PC-9 (cell line): Measurements from ENCODE around the gene DSCAML1. TPM values are rescaled to one million over a fixed set of nuclear protein-coding genes. Genes with fewer than 3 reads are reported as not detected.

Experiments
- BruUV-seq: library from RNA; stranded (reverse); fragments of 400-500 nt; replicated peaks from 2 replicates; lab custom pipeline; 2021; lab: Mats Ljungman, UMichigan
- CTCF ChIA-PET: fragments of 300-600 bp; sonication (Branson Sonifier 250); formaldehyde crosslinking; loops from one replicate; lab custom pipeline; 2022; ENCODE audit warnings: antibody characterized with exemption; lab: Charles Lee
- POLR2A ChIA-PET: fragments of 300-600 bp; sonication (Branson Sonifier 250); formaldehyde crosslinking; loops from one replicate; lab custom pipeline; 2022; ENCODE audit warnings: antibody characterized with exemption; ENCODE audit not compliant: unreplicated experiment; lab: Charles Lee
- DNase-seq, 2 experiments: peaks; one replicate each; pipeline versions ENCODE4 v3.0.0 to v3.0.0-alpha.2; 2015 to 2022; ENCODE audit warnings: mixed read lengths in 1 of 2
- H2AFZ ChIP-seq: fragments of 200-600 bp; sonication (generic); 2 replicates; pipeline ENCODE4 v1.8.1; 2017; ENCODE audit warnings: antibody characterized with exemption
- H3F3A ChIP-seq: fragments of 200-600 bp; sonication (generic); 2 replicates; pipeline ENCODE4 v1.8.1; 2017; ENCODE audit warnings: antibody characterized with exemption, mild to moderate bottlenecking, low read depth; ENCODE audit not compliant: insufficient read depth
- H3K27ac ChIP-seq: fragments of 200-600 bp; sonication (generic); 2 replicates; pipeline ENCODE4 v1.6.1; 2016; ENCODE audit warnings: mixed run types
- H3K27me3 ChIP-seq: fragments of 200-600 bp; sonication (generic); 2 replicates; pipeline ENCODE4 v1.6.1; 2016; ENCODE audit warnings: low read depth, mixed run types; ENCODE audit not compliant: insufficient read depth
- H3K36me3 ChIP-seq: fragments of 200-600 bp; sonication (generic); 2 replicates; pipeline ENCODE4 v1.6.1; 2016; ENCODE audit warnings: low read depth, mixed run types
- H3K4me1 ChIP-seq: fragments of 200-600 bp; sonication (generic); replicated peaks from 2 replicates; pipeline ENCODE4 v1.6.1; 2016; ENCODE audit warnings: mixed run types; ENCODE audit not compliant: insufficient read depth
- H3K4me2 ChIP-seq: fragments of 200-600 bp; sonication (generic); 2 replicates; pipeline ENCODE4 v1.6.1; 2017; ENCODE audit warnings: mixed run types
- H3K4me3 ChIP-seq: fragments of 200-600 bp; sonication (generic); 2 replicates; pipeline ENCODE4 v1.6.1; 2016; ENCODE audit warnings: mixed run types
- H3K79me2 ChIP-seq: fragments of 200-600 bp; sonication (generic); 2 replicates; pipeline ENCODE4 v1.6.1; 2017; ENCODE audit warnings: low read depth, mixed run types
- H3K9me2 ChIP-seq: fragments of 200-600 bp; sonication (generic); 2 replicates; pipeline ENCODE4 v1.8.1; 2017; ENCODE audit warnings: mild to moderate bottlenecking; ENCODE audit not compliant: insufficient read depth
- H3K9me3 ChIP-seq: fragments of 200-600 bp; sonication (generic); 2 replicates; pipeline ENCODE4 v1.8.1; 2016; ENCODE audit warnings: low read depth; ENCODE audit not compliant: insufficient read depth
- H4K20me1 ChIP-seq: fragments of 200-600 bp; sonication (generic); 2 replicates; pipeline ENCODE4 v1.8.1; 2017; ENCODE audit not compliant: insufficient read depth
- EZH2 ChIP-seq: fragments of 200-600 bp; sonication (generic); IDR thresholded peaks from 2 replicates; pipeline ENCODE4 v1.8.0; 2017; ENCODE audit warnings: antibody characterized with exemption, low read depth
- intact Hi-C: fragments of 100-400 bp; cut with micrococcal nuclease; formaldehyde crosslinking; loops from one replicate; pipeline ENCODE4 v1.10.0; 2022; ENCODE audit not compliant: unreplicated experiment
- total RNA-seq: library from RNA; stranded (reverse); gene quantifications from 2 replicates; pipeline ENCODE4 v1.2.3, GENCODE V29; 2021
- TF ChIP-seq, protein P1 (sequence below): fragments of 200-600 bp; sonication (generic); conservative IDR thresholded peaks from 2 replicates; pipeline ENCODE4 v1.6.1; 2017; ENCODE audit warnings: mixed run types, antibody characterized with exemption, mild to moderate bottlenecking, moderate library complexity

DSCAML1 gene
- total RNA-seq, 1 experiment from 2014 or later, result not detected

DNA sequence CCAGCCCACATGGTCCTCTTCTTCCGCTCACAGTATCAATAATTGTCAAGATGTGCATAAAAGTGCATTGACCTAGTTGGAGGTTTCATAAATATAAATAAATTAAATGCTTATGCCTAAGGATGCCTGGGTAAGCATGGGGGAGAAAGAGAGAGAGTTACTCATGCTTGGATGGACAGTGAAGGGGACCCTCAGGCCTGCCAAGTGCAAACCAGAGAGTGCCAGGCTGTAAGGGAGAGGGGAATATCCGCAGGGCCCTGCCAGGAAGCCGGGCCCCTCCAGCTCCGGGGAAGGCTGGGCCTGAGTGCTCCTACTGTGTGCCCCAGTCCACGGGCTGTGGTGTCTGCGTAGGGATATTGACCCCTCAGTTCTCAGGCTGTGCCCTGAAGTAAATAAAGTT, 214.6 kb downstream of the DSCAML1 start:
- CTCF ChIA-PET, result no interaction called here
- POLR2A ChIA-PET, result no interaction called here
- peaks cover 94% of the 10 kb centered on the region for H3K27me3 ChIP-seq

DNA sequence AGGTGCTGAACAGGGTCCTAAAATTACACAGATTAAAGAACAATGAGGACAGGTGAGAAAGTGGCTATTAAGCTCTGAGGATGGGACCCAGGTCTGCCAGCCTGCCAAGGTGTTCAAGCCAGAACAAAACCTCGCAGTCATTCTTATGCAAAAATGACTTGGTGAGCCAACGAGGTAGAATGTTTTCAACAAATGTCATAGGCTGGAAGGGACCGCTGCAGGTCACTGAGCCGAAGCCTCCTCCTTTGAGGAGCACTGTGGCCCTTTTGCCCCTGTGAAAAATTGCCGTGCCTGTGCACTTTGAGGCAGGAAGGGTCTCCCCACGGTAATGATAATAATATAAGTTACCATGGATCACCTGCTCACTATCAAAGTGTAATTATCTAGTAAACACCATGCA, 216.2 kb downstream of the DSCAML1 start:
- POLR2A ChIA-PET, result no interaction called here
- BruUV-seq, result no TSS peak
- H3K9me3 ChIP-seq, result no peaks in the 10 kb centered on the region

More for the DNA sequence above, 214.6 kb downstream of the DSCAML1 start:
- H3K9me2 ChIP-seq, result no peaks in the 10 kb centered on the region
- DNase-seq, result no peak
- H3K9me3 ChIP-seq, result no peaks in the 10 kb centered on the region
- no peak overlapping the region for H2AFZ ChIP-seq
- H3K4me1 ChIP-seq, result no peaks in the 10 kb centered on the region
- BruUV-seq, result no TSS peak
- H3K4me3 ChIP-seq, result no peak overlapping the region
- H3F3A ChIP-seq, result no peaks in the 10 kb centered on the region
- 0 out of 2 replicates have a peak, but pooled peaks cover 3% of the 10 kb centered on the region for H4K20me1 ChIP-seq
- intact Hi-C loops, result no loop called here
- no peaks in the 10 kb centered on the region for H3K36me3 ChIP-seq
- no peaks in the 10 kb centered on the region for H3K79me2 ChIP-seq
- TF ChIP-seq, protein P1, sequence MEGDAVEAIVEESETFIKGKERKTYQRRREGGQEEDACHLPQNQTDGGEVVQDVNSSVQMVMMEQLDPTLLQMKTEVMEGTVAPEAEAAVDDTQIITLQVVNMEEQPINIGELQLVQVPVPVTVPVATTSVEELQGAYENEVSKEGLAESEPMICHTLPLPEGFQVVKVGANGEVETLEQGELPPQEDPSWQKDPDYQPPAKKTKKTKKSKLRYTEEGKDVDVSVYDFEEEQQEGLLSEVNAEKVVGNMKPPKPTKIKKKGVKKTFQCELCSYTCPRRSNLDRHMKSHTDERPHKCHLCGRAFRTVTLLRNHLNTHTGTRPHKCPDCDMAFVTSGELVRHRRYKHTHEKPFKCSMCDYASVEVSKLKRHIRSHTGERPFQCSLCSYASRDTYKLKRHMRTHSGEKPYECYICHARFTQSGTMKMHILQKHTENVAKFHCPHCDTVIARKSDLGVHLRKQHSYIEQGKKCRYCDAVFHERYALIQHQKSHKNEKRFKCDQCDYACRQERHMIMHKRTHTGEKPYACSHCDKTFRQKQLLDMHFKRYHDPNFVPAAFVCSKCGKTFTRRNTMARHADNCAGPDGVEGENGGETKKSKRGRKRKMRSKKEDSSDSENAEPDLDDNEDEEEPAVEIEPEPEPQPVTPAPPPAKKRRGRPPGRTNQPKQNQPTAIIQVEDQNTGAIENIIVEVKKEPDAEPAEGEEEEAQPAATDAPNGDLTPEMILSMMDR, result no peak
- TF ChIP-seq EZH2, result no peak
- H3K4me2 ChIP-seq, result no peak overlapping the region
- H3K27ac ChIP-seq, result no peak overlapping the region

DNA sequence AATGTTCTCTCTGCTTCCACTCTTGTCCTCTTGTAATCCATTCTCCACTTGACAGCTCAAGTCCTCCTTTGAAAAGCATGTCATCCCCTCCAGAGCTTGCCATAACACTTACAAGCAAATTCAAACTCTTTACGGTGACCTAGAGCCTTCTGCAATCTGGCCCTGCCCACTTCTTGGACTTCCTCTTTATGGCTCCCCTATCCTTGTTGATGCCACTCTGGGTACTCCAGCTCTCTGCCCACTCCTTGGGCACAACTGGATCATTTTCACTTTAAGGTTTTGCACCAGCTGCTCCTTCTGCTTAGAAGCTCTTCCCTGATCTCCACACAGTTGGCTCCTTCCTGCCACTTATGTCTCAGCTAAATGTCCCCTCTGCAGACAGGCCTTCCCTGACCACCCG, 217.9 kb downstream of the DSCAML1 start:
- intact Hi-C loops, result no loop called here
- no peak overlapping the region for H3K4me2 ChIP-seq
- H3K4me3 ChIP-seq, result no peak overlapping the region
- no TSS peak for BruUV-seq
- H3K4me1 ChIP-seq, result no peaks in the 10 kb centered on the region
- no peaks in the 10 kb centered on the region for H3K36me3 ChIP-seq
- ChIA-PET CTCF (no interaction called here), POLR2A (no interaction called here)
- no peaks in the 10 kb centered on the region for H3K9me2 ChIP-seq
- no peak for DNase-seq
- no peaks in the 10 kb centered on the region for H3F3A ChIP-seq
- TF ChIP-seq, protein P1, result no peak
- TF ChIP-seq EZH2, result no peak
- no peak overlapping the region for H2AFZ ChIP-seq
- H3K27me3 ChIP-seq, result peaks cover 92% of the 10 kb centered on the region
- H3K9me3 ChIP-seq, result no peaks in the 10 kb centered on the region
- H4K20me1 ChIP-seq, result 0 out of 2 replicates have a peak, but pooled peaks cover 3% of the 10 kb centered on the region
- H3K79me2 ChIP-seq, result no peaks in the 10 kb centered on the region
- H3K27ac ChIP-seq, result no peak overlapping the region

More for the DNA sequence above, 216.2 kb downstream of the DSCAML1 start:
- intact Hi-C loops, result no loop called here
- Histone ChIP-seq H3K4me2 (no peak overlapping the region), H3K27me3 (peaks cover 93% of the 10 kb centered on the region), H2AFZ (no peak overlapping the region), H3K9me2 (no peaks in the 10 kb centered on the region), H3F3A (no peaks in the 10 kb centered on the region), H3K79me2 (no peaks in the 10 kb centered on the region), H3K4me3 (no peak overlapping the region), H4K20me1 (0 out of 2 replicates have a peak, but pooled peaks cover 3% of the 10 kb centered on the region), H3K36me3 (no peaks in the 10 kb centered on the region), H3K4me1 (no peaks in the 10 kb centered on the region), H3K27ac (no peak overlapping the region)
- TF ChIP-seq EZH2, result no peak
- TF ChIP-seq, protein P1, result no peak
- CTCF ChIA-PET, result no interaction called here
- DNase-seq, result no peak
